ENCODE measurements around the gene DGKI.

GRCh38 chr7:137469858-137470257 lies 376.9 kb downstream of the DGKI start:
- no peak for TF ChIP-seq CTCF (IDR thresholded peaks at IDR 0.05)
- TF ChIP-seq EP300 (IDR thresholded peaks at IDR 0.05), result no peak
- no peak for TF ChIP-seq POLR2AphosphoS5 (IDR thresholded peaks at IDR 0.05)
- no peak for TF ChIP-seq POLR2A (IDR thresholded peaks at IDR 0.05)

All from stomach (tissue), 4 donors.